GM12878 (cell line): ENCODE data around the gene ZCCHC9.
"Not testable (repeated sequence)": the region's sequence is repeated elsewhere in the genome, so short reads cannot be mapped to it uniquely, and the experiment has no call there.

Experiments used
- CHD2 ChIP-seq: IDR thresholded peaks from 2 replicates; pipeline ENCODE4 v1.6.1; 2011; ENCODE audit warnings: low read depth, low read length, improper control_type of control experiment, borderline replicate concordance
- CHD4 ChIP-seq: fragments of 200-600 bp; sonication (generic); IDR thresholded peaks from 2 replicates; pipeline ENCODE4 v1.6.1; 2016; ENCODE audit warnings: mild to moderate bottlenecking
- CTCF ChIP-seq, 3 experiments: IDR thresholded peaks in 2 of 3; conservative IDR thresholded peaks in 1 of 3; 2 replicates each; pipeline ENCODE4 v1.5.1; 2011; ENCODE audit warnings: low read depth in 3 of 3, low read length in 3 of 3, mild to moderate bottlenecking in 3 of 3, control low read depth in 2 of 3, moderate library complexity in 2 of 3, inconsistent platforms in 1 of 3, mixed read lengths in 1 of 3; ENCODE audit not compliant: control insufficient read depth in 2 of 3, insufficient read depth in 1 of 3; ENCODE audit errors: extremely low read depth in 1 of 3
- IRF3 ChIP-seq: fragments of 450-650 bp; IDR thresholded peaks from 2 replicates; pipeline ENCODE4 v1.6.1; 2014; ENCODE audit warnings: mild to moderate bottlenecking
- MYC ChIP-seq: IDR thresholded peaks from 2 replicates; pipeline ENCODE4 v1.6.1; 2011; ENCODE audit warnings: mild to moderate bottlenecking, low read length, moderate library complexity, inconsistent platforms; ENCODE audit not compliant: insufficient read depth, insufficient replicate concordance, insufficient read length, severe bottlenecking
- POLR2A ChIP-seq: IDR thresholded peaks from 2 replicates; pipeline ENCODE4 v1.6.1; 2011; ENCODE audit warnings: low read depth, mild to moderate bottlenecking, low read length
- RUNX3 ChIP-seq: IDR thresholded peaks from 2 replicates; pipeline ENCODE4 v1.6.1; 2012; ENCODE audit warnings: low read length, inconsistent platforms
- SUZ12 ChIP-seq: fragments of 200-600 bp; sonication (generic); IDR thresholded peaks from one replicate; pipeline ENCODE4 v1.6.1; 2018; ENCODE audit warnings: antibody characterized with exemption, mild to moderate bottlenecking; ENCODE audit not compliant: unreplicated experiment
- TARDBP ChIP-seq: IDR thresholded peaks from 2 replicates; pipeline ENCODE4 v1.6.1; 2016; ENCODE audit warnings: borderline replicate concordance
- YY1 ChIP-seq: IDR thresholded peaks from 2 replicates; pipeline ENCODE4 v1.6.1; 2011; ENCODE audit warnings: low read depth, mild to moderate bottlenecking, low read length
- ZBTB40 ChIP-seq: fragments of 450-650 bp; IDR thresholded peaks from 2 replicates; pipeline ENCODE4 v1.6.1; 2016; ENCODE audit warnings: mild to moderate bottlenecking, moderate library complexity, borderline replicate concordance

GRCh38 chr5:81338213-81338612 lies 36.8 kb downstream of the ZCCHC9 start:
- TF ChIP-seq TARDBP; CHD4; CHD2; RUNX3; ZBTB40; SUZ12; CTCF (IDR thresholded peaks at IDR 0.05 in 2 of 3, conservative IDR thresholded peaks at IDR 0.05 in 1 of 3; ENCODE audit: control insufficient read depth in 2 of 3, extremely low read depth in 1 of 3, insufficient read depth in 1 of 3, low read depth in 3 of 3, low read length in 3 of 3); IRF3; POLR2A; YY1; MYC: not testable (repeated sequence)
